GM23338 (cell line): ENCODE measurements around the gene SPATC1L. TPM values are rescaled to one million over a fixed set of nuclear protein-coding genes. Genes with fewer than 3 reads are reported as not detected.

Experiments
- CREB1 ChIP-seq: fragments of 250-450 bp; sonication (Bioruptor Pico); IDR thresholded peaks from 2 replicates; pipeline ENCODE4 v1.5.0; 2020; ENCODE audit warnings: low read depth, mild to moderate bottlenecking, moderate library complexity
- EZH2phosphoT487 ChIP-seq: fragments of 200-600 bp; sonication (generic); IDR thresholded peaks from one replicate; pipeline ENCODE4 v1.8.1; 2018; ENCODE audit warnings: antibody characterized with exemption; ENCODE audit not compliant: unreplicated experiment
- POLR2AphosphoS5 ChIP-seq: IDR thresholded peaks from 2 replicates; pipeline ENCODE4 v1.6.1; 2016; ENCODE audit warnings: antibody characterized with exemption, low read depth
- REST ChIP-seq: IDR thresholded peaks from one replicate; pipeline ENCODE4 v1.6.1; 2018; ENCODE audit warnings: antibody characterized with exemption; ENCODE audit not compliant: unreplicated experiment
- STAT1 ChIP-seq: IDR thresholded peaks from one replicate; pipeline ENCODE4 v1.6.1; 2016; ENCODE audit warnings: antibody characterized with exemption; ENCODE audit not compliant: unreplicated experiment
- ZNF114 ChIP-seq: fragments of 250-450 bp; sonication (Bioruptor Pico); IDR thresholded peaks from 2 replicates; pipeline ENCODE4 v1.5.0; 2020; ENCODE audit warnings: mild to moderate bottlenecking, moderate library complexity
- ZNF331 ChIP-seq: fragments of 250-450 bp; sonication (Bioruptor Pico); IDR thresholded peaks from 2 replicates; pipeline ENCODE4 v1.5.0; 2020; ENCODE audit warnings: low read depth, mild to moderate bottlenecking, moderate library complexity
- ZNF462 ChIP-seq: fragments of 250-450 bp; sonication (Bioruptor Pico); IDR thresholded peaks from 2 replicates; pipeline ENCODE4 v1.5.0; 2020; ENCODE audit warnings: mild to moderate bottlenecking, moderate library complexity
- polyA plus RNA-seq: library from polyadenylated mRNA; unstranded; fragments of >200 nt; fragmentation: Nextera tagmentation; extraction: Ambion mirVana; gene quantifications from 2 replicates; pipeline ENCODE4 v1.2.1, GENCODE V29; 2016
- total RNA-seq: library from RNA; depleted of rRNA; stranded (reverse); fragments of >200 nt; shearing (Covaris generic); gene quantifications from 2 replicates; pipeline ENCODE4 v1.2.3, GENCODE V29; 2014

Gene SPATC1L
- total and polyA plus RNA-seq, 2 experiments from 2014 or later = 37.6 to 70.2 TPM

GRCh38 chr21:46131588-46131837, 52.7 kb downstream of the SPATC1L start (continued):
- TF ChIP-seq ZNF462 (CRISPR knock-in tag) = no peak
- no peak for TF ChIP-seq ZNF331 (CRISPR knock-in tag)
- no peak for TF ChIP-seq STAT1
- TF ChIP-seq REST = no peak
- TF ChIP-seq CREB1 (CRISPR knock-in tag) = no peak
- TF ChIP-seq EZH2phosphoT487 = no peak
- TF ChIP-seq ZNF114 (CRISPR knock-in tag) = no peak
- TF ChIP-seq POLR2AphosphoS5 = no peak
